Measurements from ENCODE around the gene RELL1. TPM values are rescaled to one million over a fixed set of nuclear protein-coding genes. Genes with fewer than 3 reads are reported as not detected.
A peak's percentile ranks its signal among the peaks of the same experiment; 100 is the strongest.
"Not testable (repeated sequence)": the region's sequence is repeated elsewhere in the genome, so short reads cannot be mapped to it uniquely, and the experiment has no call there.

RELL1 gene
- total RNA-seq, 1 experiment from 2014 or later: 18.2 TPM

DNA sequence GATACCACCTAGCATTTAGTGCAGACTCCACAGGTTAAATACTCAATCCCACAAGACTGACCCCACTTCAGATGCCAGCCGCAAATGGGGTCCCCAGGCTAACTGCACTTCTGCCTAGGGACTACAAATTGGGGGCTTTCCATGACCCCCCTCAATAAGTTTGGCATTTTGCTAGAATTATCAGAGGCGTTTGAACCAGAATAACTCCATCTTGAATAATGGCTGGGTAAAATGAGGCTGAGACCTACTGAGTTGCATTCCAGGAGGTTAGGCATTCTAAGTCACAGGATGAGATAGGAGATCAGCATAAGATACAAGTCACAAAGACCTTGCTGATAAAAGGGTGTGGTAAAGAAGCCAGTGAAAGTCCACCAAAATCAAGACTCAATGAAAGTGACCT is 15.1 kb downstream of the RELL1 start:
- H3K27ac Mint-ChIP-seq (ENCODE audit: unreplicated experiment): no peak overlapping the region
- BruUV-seq (replicated peaks): no TSS peak

DNA sequence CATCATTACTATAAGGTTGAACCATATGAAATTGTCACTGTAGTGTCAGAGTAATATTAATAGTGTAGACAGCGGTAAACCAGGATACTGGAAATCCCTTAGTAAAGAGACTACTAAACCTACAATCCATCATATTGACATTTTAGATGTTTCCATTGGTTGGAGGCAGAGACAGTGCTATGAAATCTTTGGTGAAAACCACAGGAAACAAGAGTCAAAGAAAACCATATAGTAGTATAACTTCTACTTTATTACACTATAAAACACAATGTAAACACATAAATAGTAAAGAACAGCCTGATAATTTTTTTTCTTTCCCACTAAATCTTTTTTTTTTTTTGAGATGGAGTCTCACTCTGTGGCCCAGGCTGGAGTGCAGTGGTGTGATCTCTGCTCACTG is 15.9 kb downstream of the RELL1 start:
- Mint-ChIP-seq H3K4me1 (ENCODE audit: low read depth, unreplicated experiment) (peaks cover 43% of the 10 kb centered on the region), H3K27ac (ENCODE audit: unreplicated experiment) (no peak overlapping the region), H3K9me3 (ENCODE audit: low read depth, unreplicated experiment) (no peaks in the 10 kb centered on the region), H3K36me3 (ENCODE audit: insufficient read depth, unreplicated experiment) (peaks cover 9% of the 10 kb centered on the region), H3K4me3 (ENCODE audit: low read depth, unreplicated experiment) (no peak overlapping the region), H3K27me3 (ENCODE audit: unreplicated experiment) (no peaks in the 10 kb centered on the region)
- no peak for DNase-seq
- CTCF ChIA-PET: no interaction called here
- TF ChIP-seq, protein P1, sequence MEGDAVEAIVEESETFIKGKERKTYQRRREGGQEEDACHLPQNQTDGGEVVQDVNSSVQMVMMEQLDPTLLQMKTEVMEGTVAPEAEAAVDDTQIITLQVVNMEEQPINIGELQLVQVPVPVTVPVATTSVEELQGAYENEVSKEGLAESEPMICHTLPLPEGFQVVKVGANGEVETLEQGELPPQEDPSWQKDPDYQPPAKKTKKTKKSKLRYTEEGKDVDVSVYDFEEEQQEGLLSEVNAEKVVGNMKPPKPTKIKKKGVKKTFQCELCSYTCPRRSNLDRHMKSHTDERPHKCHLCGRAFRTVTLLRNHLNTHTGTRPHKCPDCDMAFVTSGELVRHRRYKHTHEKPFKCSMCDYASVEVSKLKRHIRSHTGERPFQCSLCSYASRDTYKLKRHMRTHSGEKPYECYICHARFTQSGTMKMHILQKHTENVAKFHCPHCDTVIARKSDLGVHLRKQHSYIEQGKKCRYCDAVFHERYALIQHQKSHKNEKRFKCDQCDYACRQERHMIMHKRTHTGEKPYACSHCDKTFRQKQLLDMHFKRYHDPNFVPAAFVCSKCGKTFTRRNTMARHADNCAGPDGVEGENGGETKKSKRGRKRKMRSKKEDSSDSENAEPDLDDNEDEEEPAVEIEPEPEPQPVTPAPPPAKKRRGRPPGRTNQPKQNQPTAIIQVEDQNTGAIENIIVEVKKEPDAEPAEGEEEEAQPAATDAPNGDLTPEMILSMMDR (IDR thresholded peaks at IDR 0.05; ENCODE audit: unreplicated experiment): no peak
- intact Hi-C loops (cut with micrococcal nuclease; ENCODE audit: unreplicated experiment): loop anchor here (5.0 kb wide), 2 partner anchors 132 to 208 kb away; no protein-coding TSS in a partner anchor
- no TSS peak for BruUV-seq (replicated peaks)

More for the DNA sequence above, 15.1 kb downstream of the RELL1 start:
- intact Hi-C loops (cut with micrococcal nuclease; ENCODE audit: unreplicated experiment): loop anchor here (5.0 kb wide), 2 partner anchors 131 to 209 kb away; no protein-coding TSS in a partner anchor
- Mint-ChIP-seq H3K9me3 (ENCODE audit: low read depth, unreplicated experiment) (no peaks in the 10 kb centered on the region), H3K27me3 (ENCODE audit: unreplicated experiment) (no peaks in the 10 kb centered on the region), H3K4me3 (ENCODE audit: low read depth, unreplicated experiment) (no peak overlapping the region), H3K36me3 (ENCODE audit: insufficient read depth, unreplicated experiment) (peaks cover 5% of the 10 kb centered on the region), H3K4me1 (ENCODE audit: low read depth, unreplicated experiment) (peaks cover 43% of the 10 kb centered on the region)
- CTCF ChIA-PET: no interaction called here
- TF ChIP-seq, protein P1 (IDR thresholded peaks at IDR 0.05; ENCODE audit: unreplicated experiment): no peak
- no peak for DNase-seq

DNA sequence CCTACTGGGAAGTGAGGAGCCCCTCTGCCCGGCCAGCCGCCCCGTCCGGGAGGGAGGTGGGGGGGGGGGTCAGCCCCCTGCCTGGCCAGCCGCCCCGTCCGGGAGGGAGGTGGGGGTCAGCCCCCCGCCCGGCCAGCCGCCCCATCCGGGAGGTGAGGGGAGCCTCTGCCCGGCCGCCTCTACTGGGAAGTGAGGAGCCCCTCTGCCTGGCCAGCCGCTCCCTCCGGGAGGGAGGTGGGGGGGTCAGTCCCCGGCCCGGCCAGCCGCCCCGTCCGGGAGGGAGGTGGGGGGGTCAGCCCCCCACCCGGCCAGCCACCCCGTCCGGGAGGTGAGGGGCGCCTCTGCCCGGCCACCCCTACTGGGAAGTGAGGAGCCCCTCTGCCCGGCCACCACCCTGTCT is 17.1 kb downstream of the RELL1 start:
- H3K27ac Mint-ChIP-seq (ENCODE audit: unreplicated experiment); H3K9me3 Mint-ChIP-seq (ENCODE audit: low read depth, unreplicated experiment); H3K27me3 Mint-ChIP-seq (ENCODE audit: unreplicated experiment); H3K4me3 Mint-ChIP-seq (ENCODE audit: low read depth, unreplicated experiment); DNase-seq; H3K36me3 Mint-ChIP-seq (ENCODE audit: insufficient read depth, unreplicated experiment); BruUV-seq (replicated peaks); intact Hi-C loops (cut with micrococcal nuclease; ENCODE audit: unreplicated experiment); CTCF ChIA-PET: not testable (repeated sequence)
- peaks cover 35% of the 10 kb centered on the region for H3K4me1 Mint-ChIP-seq (ENCODE audit: low read depth, unreplicated experiment)

DNA sequence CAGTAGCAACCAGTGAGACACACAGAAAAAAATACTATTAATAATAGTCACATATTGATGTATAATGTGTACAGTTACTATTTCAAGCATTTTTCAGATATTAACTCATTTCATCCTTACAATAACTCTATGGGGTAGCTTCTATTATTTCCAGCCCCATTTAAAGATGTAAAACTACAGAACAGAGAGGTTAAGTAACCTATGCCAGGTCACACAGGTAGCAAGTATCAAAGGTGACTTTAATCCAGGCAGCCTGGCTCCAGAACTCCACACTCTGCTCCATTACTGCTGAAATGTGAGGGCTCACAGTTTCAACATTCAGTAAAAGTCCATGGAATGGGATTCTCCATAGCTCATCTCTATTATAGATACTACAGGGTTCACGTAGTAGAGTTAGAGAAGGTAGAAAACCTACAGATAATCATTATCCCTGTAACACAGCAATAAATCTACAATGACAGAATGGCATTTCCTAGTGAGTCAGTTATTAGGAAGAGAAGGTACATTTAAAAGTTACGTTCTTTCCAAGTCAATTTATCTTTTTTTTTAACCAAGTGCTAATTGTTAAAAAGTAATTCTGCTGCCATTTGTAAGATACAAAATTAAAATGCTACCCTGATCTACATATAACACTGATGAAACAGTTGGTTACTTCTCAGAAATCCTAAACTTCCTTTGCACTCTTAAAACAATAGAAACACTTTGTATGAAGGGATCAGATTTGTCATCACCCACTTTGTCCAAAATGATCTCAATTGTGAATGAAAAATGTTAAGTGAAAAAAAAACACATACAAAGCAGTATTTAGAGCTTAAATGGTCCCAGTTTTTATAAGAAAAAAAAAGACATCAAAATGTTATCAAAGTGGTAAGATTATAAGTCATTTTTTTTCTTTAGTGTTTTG is 18.7 kb downstream of the RELL1 start:
- peaks cover 9% of the 10 kb centered on the region for H3K36me3 Mint-ChIP-seq (ENCODE audit: insufficient read depth, unreplicated experiment)
- intact Hi-C loops (cut with micrococcal nuclease; ENCODE audit: unreplicated experiment): no loop called here
- TF ChIP-seq, protein P1 (IDR thresholded peaks at IDR 0.05; ENCODE audit: unreplicated experiment): no peak
- H3K9me3 Mint-ChIP-seq (ENCODE audit: low read depth, unreplicated experiment): no peaks in the 10 kb centered on the region
- H3K27me3 Mint-ChIP-seq (ENCODE audit: unreplicated experiment): no peaks in the 10 kb centered on the region
- H3K4me1 Mint-ChIP-seq (ENCODE audit: low read depth, unreplicated experiment): peaks cover 26% of the 10 kb centered on the region
- CTCF ChIA-PET: interaction anchor here (1.0 kb wide), 3 partner anchors 15 to 64 kb away, joined by 3 read pairs; no protein-coding TSS in a partner anchor
- H3K27ac Mint-ChIP-seq (ENCODE audit: unreplicated experiment): peak overlapping the region; percentile 89
- no TSS peak for BruUV-seq (replicated peaks)
- no peak for DNase-seq
- peak overlapping the region; percentile 47 for H3K4me3 Mint-ChIP-seq (ENCODE audit: low read depth, unreplicated experiment)
